ENCODE measurements around the gene SP8.

- no peak for TF ChIP-seq TAF1 (conservative IDR thresholded peaks at IDR 0.05)
- TF ChIP-seq, protein P1, sequence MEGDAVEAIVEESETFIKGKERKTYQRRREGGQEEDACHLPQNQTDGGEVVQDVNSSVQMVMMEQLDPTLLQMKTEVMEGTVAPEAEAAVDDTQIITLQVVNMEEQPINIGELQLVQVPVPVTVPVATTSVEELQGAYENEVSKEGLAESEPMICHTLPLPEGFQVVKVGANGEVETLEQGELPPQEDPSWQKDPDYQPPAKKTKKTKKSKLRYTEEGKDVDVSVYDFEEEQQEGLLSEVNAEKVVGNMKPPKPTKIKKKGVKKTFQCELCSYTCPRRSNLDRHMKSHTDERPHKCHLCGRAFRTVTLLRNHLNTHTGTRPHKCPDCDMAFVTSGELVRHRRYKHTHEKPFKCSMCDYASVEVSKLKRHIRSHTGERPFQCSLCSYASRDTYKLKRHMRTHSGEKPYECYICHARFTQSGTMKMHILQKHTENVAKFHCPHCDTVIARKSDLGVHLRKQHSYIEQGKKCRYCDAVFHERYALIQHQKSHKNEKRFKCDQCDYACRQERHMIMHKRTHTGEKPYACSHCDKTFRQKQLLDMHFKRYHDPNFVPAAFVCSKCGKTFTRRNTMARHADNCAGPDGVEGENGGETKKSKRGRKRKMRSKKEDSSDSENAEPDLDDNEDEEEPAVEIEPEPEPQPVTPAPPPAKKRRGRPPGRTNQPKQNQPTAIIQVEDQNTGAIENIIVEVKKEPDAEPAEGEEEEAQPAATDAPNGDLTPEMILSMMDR (IDR thresholded peaks at IDR 0.05; ENCODE audit: low read depth, low read length, missing input control), result no peak
- no peak for TF ChIP-seq RXRA (IDR thresholded peaks at IDR 0.05)
- TF ChIP-seq RAD21 (IDR thresholded peaks at IDR 0.05), result no peak
- no peak for TF ChIP-seq MAX (IDR thresholded peaks at IDR 0.05)
- no peak for TF ChIP-seq YY1 (IDR thresholded peaks at IDR 0.05)
- TF ChIP-seq SP1 (IDR thresholded peaks at IDR 0.05), result no peak
These were observed 42.3 kb upstream of the SP8 start for GRCh38 chr7:20828947-20829346.
